HG03097 (cell line): ENCODE measurements around the gene GGA2.
A peak's percentile ranks its signal among the peaks of the same experiment; 100 is the strongest.
"Not testable (repeated sequence)": the region's sequence is repeated elsewhere in the genome, so short reads cannot be mapped to it uniquely, and the experiment has no call there.

Source experiments
- ATAC-seq: cut with Tn5 transposase; IDR thresholded peaks from one replicate; pipeline ENCODE4 v1.9.1; 2021; ENCODE audit not compliant: unreplicated experiment, low FRiP score

The GGA2 gene

GRCh38 chr16:23480257-23480656 lies 30.0 kb downstream of the GGA2 start:
- no peak for ATAC-seq

GRCh38 chr16:23479138-23479537 lies 31.2 kb downstream of the GGA2 start:
- no peak for ATAC-seq

- ATAC-seq = no peak
These were observed 31.7 kb downstream of the GGA2 start for GRCh38 chr16:23478566-23478965.

GRCh38 chr16:23476289-23476688 lies 34.0 kb downstream of the GGA2 start:
- no peak for ATAC-seq

- ATAC-seq = no peak
These were observed 40.5 kb downstream of the GGA2 start for GRCh38 chr16:23469814-23470213.

GRCh38 chr16:23466162-23466885 lies 44.0 kb downstream of the GGA2 start:
- ATAC-seq = no peak

- ATAC-seq = no peak
These were observed 45.1 kb downstream of the GGA2 start for GRCh38 chr16:23465179-23465578.

- ATAC-seq = no peak
These were observed 46.1 kb downstream of the GGA2 start for GRCh38 chr16:23464196-23464595.

- not testable (repeated sequence) for ATAC-seq
These were observed 47.3 kb downstream of the GGA2 start for GRCh38 chr16:23462994-23463393.

GRCh38 chr16:23453338-23454052 lies 56.8 kb downstream of the GGA2 start:
- ATAC-seq = no peak

- peak; percentile 85 for ATAC-seq
These were observed 57.5 kb downstream of the GGA2 start, which contains the start of gene COG7 for GRCh38 chr16:23452572-23453337. TSS of gene COG7 (minus strand) at chr16:23453189. CDS start at chr16:23452994, 195 bp downstream.

GRCh38 chr16:23452221-23452571 lies 58.1 kb downstream of the GGA2 start:
- no peak for ATAC-seq

- no peak for ATAC-seq
These were observed 61.9 kb downstream of the GGA2 start for GRCh38 chr16:23448392-23448791.

- ATAC-seq = not testable (repeated sequence)
These were observed 72.8 kb downstream of the GGA2 start for GRCh38 chr16:23437542-23437941.

GRCh38 chr16:23436951-23437350 lies 73.3 kb downstream of the GGA2 start:
- ATAC-seq = no peak

- ATAC-seq = no peak
These were observed 74.8 kb downstream of the GGA2 start for GRCh38 chr16:23435500-23435899.

GRCh38 chr16:23434380-23434779 lies 75.9 kb downstream of the GGA2 start:
- no peak for ATAC-seq

- ATAC-seq = no peak
These were observed 76.9 kb downstream of the GGA2 start for GRCh38 chr16:23433261-23433920.

- no peak for ATAC-seq
These were observed 77.8 kb downstream of the GGA2 start for GRCh38 chr16:23432176-23433128.

GRCh38 chr16:23428351-23428750 lies 81.9 kb downstream of the GGA2 start:
- no peak for ATAC-seq
